RWPE2 (cell line): ENCODE data around the gene SPPL3.

Source experiments
- ATAC-seq: fragments of 200-7000 bp; cut with Tn5 transposase; 3 replicates; pipeline ENCODE4 v1.9.1; 2021; ENCODE audit warnings: low read depth
- DNase-seq: peaks from one replicate; pipeline ENCODE4 v3.0.0-alpha.2; 2020; ENCODE audit warnings: low spot score
- H3K27ac ChIP-seq: fragments of 450-650 bp; 2 replicates; pipeline ENCODE4 v1.5.1; 2017; ENCODE audit warnings: mild to moderate bottlenecking; ENCODE audit not compliant: poor library complexity, severe bottlenecking
- H3K27me3 ChIP-seq: fragments of 250-450 bp; sonication (Bioruptor Pico); 2 replicates; pipeline ENCODE4 v1.5.1; 2021; ENCODE audit warnings: mild to moderate bottlenecking, moderate library complexity; ENCODE audit not compliant: insufficient read depth, poor library complexity, severe bottlenecking
- H3K36me3 ChIP-seq: fragments of 250-450 bp; sonication (Bioruptor Pico); 2 replicates; pipeline ENCODE4 v1.5.1; 2020; ENCODE audit warnings: low read depth, mild to moderate bottlenecking, moderate library complexity
- H3K4me1 ChIP-seq: fragments of 250-450 bp; sonication (Bioruptor Pico); 2 replicates; pipeline ENCODE4 v1.5.1; 2021; ENCODE audit warnings: mild to moderate bottlenecking, moderate library complexity; ENCODE audit not compliant: insufficient read depth, poor library complexity, severe bottlenecking
- H3K4me3 ChIP-seq: fragments of 250-450 bp; sonication (Bioruptor Pico); 2 replicates; pipeline ENCODE4 v1.5.1; 2021; ENCODE audit warnings: mild to moderate bottlenecking, moderate library complexity; ENCODE audit not compliant: severe bottlenecking
- H3K9me3 ChIP-seq: fragments of 250-450 bp; sonication (Bioruptor Pico); 2 replicates; pipeline ENCODE4 v1.5.1; 2021; ENCODE audit warnings: mild to moderate bottlenecking, moderate library complexity; ENCODE audit not compliant: severe bottlenecking
- TF ChIP-seq, protein P1 (sequence below): fragments of 450-650 bp; IDR thresholded peaks from one replicate; pipeline ENCODE4 v1.5.1; 2017; ENCODE audit warnings: mild to moderate bottlenecking, moderate library complexity; ENCODE audit not compliant: poor library complexity, severe bottlenecking

The SPPL3 gene

DNA sequence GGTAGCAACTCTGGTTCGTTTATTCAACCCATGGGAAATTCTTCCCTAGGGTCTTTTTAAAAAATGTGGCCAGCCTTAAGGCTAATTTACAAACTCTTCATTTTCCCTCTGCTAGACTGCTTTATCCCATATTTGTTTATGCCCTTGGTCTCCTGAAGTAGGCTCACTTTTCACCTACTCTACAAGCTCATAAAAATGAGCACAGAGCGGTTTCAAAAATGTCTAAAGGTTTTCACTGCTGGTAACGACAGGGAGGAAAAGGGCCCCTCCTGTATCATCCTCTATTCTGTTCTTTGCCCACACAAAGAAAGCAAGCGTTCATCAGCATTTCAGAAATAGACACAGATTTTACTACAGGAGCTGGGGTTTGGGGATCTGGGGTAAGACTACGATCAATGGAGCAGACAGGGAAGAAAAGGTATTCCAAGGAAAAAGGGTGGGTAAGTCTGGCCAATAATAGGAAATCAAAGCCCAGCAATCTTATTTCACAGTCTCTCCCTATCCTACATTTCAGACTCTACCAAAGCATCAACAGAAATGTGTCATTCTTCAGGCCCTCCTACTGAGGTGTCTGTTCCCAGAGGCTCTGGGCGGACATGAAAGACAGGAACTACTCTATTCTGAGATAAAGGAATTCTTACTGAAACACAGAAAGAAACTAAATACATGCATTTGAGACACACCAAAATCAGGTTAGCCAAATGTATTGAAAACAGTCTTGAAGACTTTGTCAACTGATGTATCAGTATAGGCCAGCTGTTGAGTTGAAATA is 86.4 kb downstream of the SPPL3 start:
- no peak for DNase-seq
- H3K4me1 ChIP-seq = no peaks in the 10 kb centered on the region
- TF ChIP-seq, protein P1, sequence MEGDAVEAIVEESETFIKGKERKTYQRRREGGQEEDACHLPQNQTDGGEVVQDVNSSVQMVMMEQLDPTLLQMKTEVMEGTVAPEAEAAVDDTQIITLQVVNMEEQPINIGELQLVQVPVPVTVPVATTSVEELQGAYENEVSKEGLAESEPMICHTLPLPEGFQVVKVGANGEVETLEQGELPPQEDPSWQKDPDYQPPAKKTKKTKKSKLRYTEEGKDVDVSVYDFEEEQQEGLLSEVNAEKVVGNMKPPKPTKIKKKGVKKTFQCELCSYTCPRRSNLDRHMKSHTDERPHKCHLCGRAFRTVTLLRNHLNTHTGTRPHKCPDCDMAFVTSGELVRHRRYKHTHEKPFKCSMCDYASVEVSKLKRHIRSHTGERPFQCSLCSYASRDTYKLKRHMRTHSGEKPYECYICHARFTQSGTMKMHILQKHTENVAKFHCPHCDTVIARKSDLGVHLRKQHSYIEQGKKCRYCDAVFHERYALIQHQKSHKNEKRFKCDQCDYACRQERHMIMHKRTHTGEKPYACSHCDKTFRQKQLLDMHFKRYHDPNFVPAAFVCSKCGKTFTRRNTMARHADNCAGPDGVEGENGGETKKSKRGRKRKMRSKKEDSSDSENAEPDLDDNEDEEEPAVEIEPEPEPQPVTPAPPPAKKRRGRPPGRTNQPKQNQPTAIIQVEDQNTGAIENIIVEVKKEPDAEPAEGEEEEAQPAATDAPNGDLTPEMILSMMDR = no peak

DNA sequence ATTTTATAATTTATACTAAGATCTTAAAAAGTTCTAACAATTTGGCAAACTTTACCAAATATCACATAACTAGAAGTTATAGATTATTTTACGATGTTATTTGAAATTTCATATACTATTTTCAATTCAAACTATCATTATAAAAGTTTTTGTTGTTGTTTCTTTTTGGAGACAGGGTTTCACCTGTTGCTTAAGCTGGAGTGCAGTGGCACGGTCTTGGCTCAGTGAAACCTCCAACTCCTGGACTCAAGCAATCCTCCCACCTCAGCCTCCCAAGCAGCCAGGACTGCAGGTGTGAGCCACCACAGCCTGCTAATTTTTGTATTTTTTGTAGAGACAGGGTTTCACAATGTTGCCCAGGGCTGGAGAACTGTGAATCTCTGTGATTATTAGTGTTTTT is 87.8 kb downstream of the SPPL3 start:
- TF ChIP-seq, protein P1 = no peak
- H3K27me3 ChIP-seq = no peaks in the 10 kb centered on the region
- H3K4me3 ChIP-seq = no peak overlapping the region
- H3K9me3 ChIP-seq = no peaks in the 10 kb centered on the region
- ATAC-seq (no peak), DNase-seq (no peak)
- no peaks in the 10 kb centered on the region for H3K4me1 ChIP-seq
- H3K36me3 ChIP-seq = no peaks in the 10 kb centered on the region; the same call in 1 of the 2 replicates
- no peak overlapping the region for H3K27ac ChIP-seq

More for the DNA sequence above, 86.4 kb downstream of the SPPL3 start:
- Histone ChIP-seq H3K9me3 (no peaks in the 10 kb centered on the region), H3K4me3 (no peak overlapping the region), H3K36me3 (no peaks in the 10 kb centered on the region; the same call in 1 of the 2 replicates), H3K27me3 (no peaks in the 10 kb centered on the region), H3K27ac (no peak overlapping the region)
- no peak for ATAC-seq

DNA sequence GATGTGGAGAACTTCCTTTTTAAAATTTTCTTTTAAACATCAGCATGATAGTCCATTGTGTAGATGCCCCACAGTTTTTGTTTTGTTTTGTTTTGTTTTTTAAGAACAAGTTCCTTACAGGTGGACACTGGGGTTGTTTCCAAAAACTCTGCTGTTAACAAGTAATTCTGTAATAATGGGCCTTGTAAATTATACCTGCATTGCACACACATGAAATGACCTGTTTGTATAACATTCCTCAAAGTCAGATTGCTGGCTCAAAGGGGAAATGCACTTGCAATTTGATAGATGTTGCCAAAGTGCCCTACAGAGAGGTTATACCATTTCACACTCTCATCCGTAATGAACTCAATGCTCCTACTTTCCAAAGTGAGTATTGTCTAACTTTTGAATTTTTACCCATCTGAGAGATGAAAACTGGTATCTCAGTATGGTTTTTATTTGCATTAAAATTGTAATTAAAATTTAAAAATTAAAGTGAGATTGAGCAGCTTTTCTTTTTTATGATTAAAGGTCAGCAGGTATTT is 89.2 kb downstream of the SPPL3 start:
- Histone ChIP-seq H3K27me3 (no peaks in the 10 kb centered on the region), H3K36me3 (peaks cover 7% of the 10 kb centered on the region; the same call in 1 of the 2 replicates), H3K4me1 (no peaks in the 10 kb centered on the region), H3K9me3 (no peaks in the 10 kb centered on the region), H3K27ac (no peak overlapping the region), H3K4me3 (no peak overlapping the region)
- TF ChIP-seq, protein P1 = no peak
- DNase-seq (no peak), ATAC-seq (no peak)

DNA sequence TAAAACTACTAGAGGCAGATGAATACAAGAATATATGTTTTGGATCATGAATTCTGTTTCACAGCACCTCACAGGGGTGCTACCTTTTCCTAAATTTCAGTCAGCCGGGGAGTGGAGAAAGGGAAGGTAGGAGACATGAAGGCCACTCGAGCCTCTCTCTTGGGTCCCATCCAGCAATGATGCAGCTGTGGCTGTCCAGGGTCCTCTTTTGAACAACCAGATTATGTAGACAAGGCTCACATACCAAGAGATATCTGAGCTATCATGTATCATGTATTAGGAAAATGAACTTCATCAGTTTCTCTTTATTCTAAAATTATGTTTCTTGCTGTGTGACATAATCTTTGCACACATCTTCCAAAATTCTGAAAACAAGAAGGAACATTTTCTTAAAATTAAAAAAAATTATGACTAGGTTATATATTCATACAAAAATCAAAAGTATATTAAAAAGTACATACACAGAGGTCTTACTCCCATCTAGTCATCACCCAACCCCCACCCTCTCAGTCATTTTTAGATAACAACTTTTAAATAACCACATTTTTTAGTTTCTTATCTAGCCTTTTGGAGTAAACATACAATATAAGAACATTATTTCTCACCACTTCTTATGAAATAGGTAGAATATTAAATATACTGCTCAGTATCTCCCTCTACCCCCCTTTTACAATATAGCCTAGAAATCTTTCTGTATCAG is 89.8 kb downstream of the SPPL3 start:
- TF ChIP-seq, protein P1 = no peak
- no peak overlapping the region for H3K4me3 ChIP-seq
- DNase-seq (no peak), ATAC-seq (no peak)
- no peaks in the 10 kb centered on the region for H3K4me1 ChIP-seq
- H3K27ac ChIP-seq = no peak overlapping the region
- H3K27me3 ChIP-seq = no peaks in the 10 kb centered on the region
- peaks cover 7% of the 10 kb centered on the region; the same call in 1 of the 2 replicates for H3K36me3 ChIP-seq
- H3K9me3 ChIP-seq = no peaks in the 10 kb centered on the region
